Measurements from ENCODE around the gene MAP4. TPM values are rescaled to one million over a fixed set of nuclear protein-coding genes. Genes with fewer than 3 reads are reported as not detected.

Gene MAP4
- total RNA-seq, 1 donor from 2014 or later = 191 TPM

DNA sequence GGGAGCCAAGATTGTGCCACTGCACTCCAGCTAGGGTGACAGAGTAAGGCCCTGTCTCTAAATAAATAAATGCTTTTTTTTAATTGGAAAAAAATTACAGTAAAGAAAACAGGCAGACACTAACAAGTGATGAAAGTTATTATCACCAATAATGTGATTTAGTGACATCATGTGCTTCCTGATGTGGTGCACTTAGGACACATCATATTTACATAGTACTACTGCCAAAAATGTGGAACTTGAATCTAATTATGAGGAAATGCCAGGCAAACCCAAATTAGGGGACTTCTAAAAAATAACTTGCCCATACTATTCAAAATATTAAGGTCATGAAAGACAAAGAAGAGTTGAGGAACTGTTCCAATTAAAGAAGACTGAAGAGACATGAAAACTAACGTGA is 30.8 kb downstream of the MAP4 start:
- intact Hi-C loops (cut with DNase I) = no loop called here
- no peak overlapping the region for H3K27ac ChIP-seq
- H3K36me3 ChIP-seq = no peaks in the 10 kb centered on the region
- H3K4me1 ChIP-seq = peaks cover 3% of the 10 kb centered on the region
- no peaks in the 10 kb centered on the region for H3K27me3 ChIP-seq
- DNase-seq (no peak), ATAC-seq (peak; percentile 13)
- no peak overlapping the region for H3K4me3 ChIP-seq
- TF ChIP-seq, protein P1, sequence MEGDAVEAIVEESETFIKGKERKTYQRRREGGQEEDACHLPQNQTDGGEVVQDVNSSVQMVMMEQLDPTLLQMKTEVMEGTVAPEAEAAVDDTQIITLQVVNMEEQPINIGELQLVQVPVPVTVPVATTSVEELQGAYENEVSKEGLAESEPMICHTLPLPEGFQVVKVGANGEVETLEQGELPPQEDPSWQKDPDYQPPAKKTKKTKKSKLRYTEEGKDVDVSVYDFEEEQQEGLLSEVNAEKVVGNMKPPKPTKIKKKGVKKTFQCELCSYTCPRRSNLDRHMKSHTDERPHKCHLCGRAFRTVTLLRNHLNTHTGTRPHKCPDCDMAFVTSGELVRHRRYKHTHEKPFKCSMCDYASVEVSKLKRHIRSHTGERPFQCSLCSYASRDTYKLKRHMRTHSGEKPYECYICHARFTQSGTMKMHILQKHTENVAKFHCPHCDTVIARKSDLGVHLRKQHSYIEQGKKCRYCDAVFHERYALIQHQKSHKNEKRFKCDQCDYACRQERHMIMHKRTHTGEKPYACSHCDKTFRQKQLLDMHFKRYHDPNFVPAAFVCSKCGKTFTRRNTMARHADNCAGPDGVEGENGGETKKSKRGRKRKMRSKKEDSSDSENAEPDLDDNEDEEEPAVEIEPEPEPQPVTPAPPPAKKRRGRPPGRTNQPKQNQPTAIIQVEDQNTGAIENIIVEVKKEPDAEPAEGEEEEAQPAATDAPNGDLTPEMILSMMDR (IDR thresholded peaks at IDR 0.05) = no peak
- no peaks in the 10 kb centered on the region for H3K9me3 ChIP-seq

DNA sequence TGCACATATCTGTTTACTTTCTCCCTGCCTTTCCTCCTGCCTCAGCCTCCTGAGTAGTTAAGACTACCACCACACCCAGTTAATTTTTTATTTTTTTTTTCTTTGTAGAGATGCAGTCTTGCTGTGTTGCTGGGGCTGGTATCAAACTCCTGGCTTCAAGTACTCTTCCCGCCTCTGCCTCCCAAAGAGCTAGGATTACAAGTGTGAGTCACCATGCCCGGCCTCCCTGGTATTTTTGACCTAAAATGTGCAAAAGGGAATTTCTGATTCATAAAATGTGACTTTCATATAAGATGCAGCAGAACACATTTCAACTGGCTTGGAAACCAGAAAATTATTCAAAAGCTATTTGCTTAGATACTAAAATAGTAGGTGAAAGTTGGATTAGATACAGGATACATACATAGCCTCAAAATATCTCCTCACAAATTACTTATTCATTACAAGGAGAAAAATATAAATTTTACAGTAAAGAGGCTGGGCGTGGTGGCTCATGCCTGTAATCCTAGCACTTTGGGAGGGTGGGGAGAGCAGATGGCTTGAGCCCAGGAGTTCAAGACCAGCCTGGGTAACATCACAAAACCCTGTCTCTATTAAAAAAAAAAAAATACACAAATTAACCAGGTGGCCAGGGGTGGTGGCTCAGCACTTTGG is 32.0 kb downstream of the MAP4 start:
- TF ChIP-seq, protein P1 (IDR thresholded peaks at IDR 0.05) = no peak
- no peaks in the 10 kb centered on the region for H3K36me3 ChIP-seq
- intact Hi-C loops (cut with DNase I) = no loop called here
- no peak overlapping the region for H3K27ac ChIP-seq
- no peak overlapping the region for H3K4me3 ChIP-seq
- DNase-seq = no peak
- H3K9me3 ChIP-seq = no peaks in the 10 kb centered on the region
- no peaks in the 10 kb centered on the region for H3K27me3 ChIP-seq
- no peaks in the 10 kb centered on the region for H3K4me1 ChIP-seq
- ATAC-seq = no peak

GRCh38 chr3:47980795-47981194 is 35.4 kb downstream of the MAP4 start:
- DNase-seq (no peak), ATAC-seq (no peak)
- TF ChIP-seq, protein P1 (IDR thresholded peaks at IDR 0.05) = no peak
- intact Hi-C loops (cut with DNase I) = no loop called here
- Histone ChIP-seq H3K27me3 (no peaks in the 10 kb centered on the region), H3K9me3 (no peaks in the 10 kb centered on the region), H3K27ac (no peak overlapping the region), H3K36me3 (no peaks in the 10 kb centered on the region), H3K4me1 (no peaks in the 10 kb centered on the region), H3K4me3 (no peak overlapping the region)

DNA sequence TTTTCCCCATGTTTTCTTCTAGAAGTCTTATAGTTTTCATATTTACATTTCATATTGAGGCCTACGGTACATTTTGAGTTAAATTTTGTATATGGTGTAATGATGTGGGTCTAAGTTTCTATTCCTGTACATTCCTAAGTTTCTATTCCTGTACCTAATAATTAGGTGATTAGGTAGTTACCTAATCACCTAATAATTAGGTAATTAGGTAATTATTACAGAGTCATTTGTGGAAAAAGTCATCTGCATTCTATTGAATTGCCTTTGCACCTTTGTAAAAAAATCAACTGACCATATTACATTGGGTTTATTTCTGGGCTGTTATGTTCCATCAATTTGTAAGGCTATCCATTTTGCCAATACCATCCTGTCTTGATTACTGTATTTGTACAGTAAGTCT is 37.1 kb downstream of the MAP4 start:
- ATAC-seq (no peak), DNase-seq (no peak)
- Histone ChIP-seq H3K27ac (no peak overlapping the region), H3K9me3 (no peaks in the 10 kb centered on the region), H3K4me1 (no peaks in the 10 kb centered on the region), H3K27me3 (no peaks in the 10 kb centered on the region), H3K4me3 (no peak overlapping the region), H3K36me3 (no peaks in the 10 kb centered on the region)
- TF ChIP-seq, protein P1 (IDR thresholded peaks at IDR 0.05) = no peak
- intact Hi-C loops (cut with DNase I) = no loop called here

DNA sequence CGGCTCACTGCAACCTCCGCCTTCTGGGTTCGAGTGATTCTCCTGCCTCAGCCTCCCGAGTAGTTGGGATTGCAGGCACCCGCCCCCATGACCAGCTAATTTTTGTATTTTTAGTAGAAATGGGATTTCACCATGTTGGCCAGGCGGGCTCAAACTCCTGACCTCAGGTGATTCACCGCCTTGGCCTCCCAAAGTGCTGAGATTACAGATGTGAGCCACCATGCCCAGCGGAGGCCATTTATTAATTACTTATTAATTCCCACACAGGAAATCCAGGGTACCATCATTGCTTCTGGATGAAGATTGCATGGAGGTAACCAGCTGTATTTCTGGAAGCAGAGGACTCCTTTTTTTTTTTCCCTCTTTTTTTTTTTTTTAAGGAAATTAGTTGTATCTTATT is 37.8 kb downstream of the MAP4 start:
- TF ChIP-seq, protein P1 (IDR thresholded peaks at IDR 0.05) = no peak
- no peak for ATAC-seq
- DNase-seq = no peak
- no peak overlapping the region for H3K4me3 ChIP-seq
- H3K27ac ChIP-seq = no peak overlapping the region
- no peaks in the 10 kb centered on the region for H3K36me3 ChIP-seq
- intact Hi-C loops (cut with DNase I) = no loop called here
- H3K9me3 ChIP-seq = no peaks in the 10 kb centered on the region
- no peaks in the 10 kb centered on the region for H3K27me3 ChIP-seq
- no peaks in the 10 kb centered on the region for H3K4me1 ChIP-seq

Measured in upper lobe of right lung (tissue), 1 donor.